Measurements from ENCODE around the gene TCERG1L. TPM values are rescaled to one million over a fixed set of nuclear protein-coding genes. Genes with fewer than 3 reads are reported as not detected.

The TCERG1L gene
- total RNA-seq, 2 donors from 2014 or later = not detected

- Histone ChIP-seq H3K4me1 (ENCODE audit: control insufficient read depth in 1 of 2, low read depth in 2 of 2) (no peaks in the 10 kb centered on the region), H3K9me3 (no peaks in the 10 kb centered on the region), H3K36me3 (no peaks in the 10 kb centered on the region), H3K27ac (no peak overlapping the region), H3K4me3 (no peak overlapping the region), H3K27me3 (replicated peaks; ENCODE audit: insufficient read depth) (no peaks in the 10 kb centered on the region)
- no peak for TF ChIP-seq CTCF (IDR thresholded peaks at IDR 0.05)
- ATAC-seq (ENCODE audit: insufficient number of reproducible peaks, low FRiP score, low read depth) (no peak), DNase-seq (ENCODE audit: low spot score) (no peak)
These were observed 262.5 kb downstream of the TCERG1L start for GRCh38 chr10:131049016-131049415.

- no peaks in the 10 kb centered on the region for H3K36me3 ChIP-seq
- H3K27ac ChIP-seq = no peak overlapping the region
- no peaks in the 10 kb centered on the region for H3K4me1 ChIP-seq (ENCODE audit: control insufficient read depth in 1 of 2, low read depth in 2 of 2)
- no peaks in the 10 kb centered on the region for H3K27me3 ChIP-seq (replicated peaks; ENCODE audit: insufficient read depth)
- no peak overlapping the region for H3K4me3 ChIP-seq
- ATAC-seq (ENCODE audit: insufficient number of reproducible peaks, low FRiP score, low read depth) (no peak), DNase-seq (ENCODE audit: low spot score) (no peak)
- no peaks in the 10 kb centered on the region for H3K9me3 ChIP-seq
- no peak for TF ChIP-seq CTCF (IDR thresholded peaks at IDR 0.05)
These were observed 262.9 kb downstream of the TCERG1L start for GRCh38 chr10:131048606-131049005.

GRCh38 chr10:131047501-131047900 lies 264.0 kb downstream of the TCERG1L start:
- Histone ChIP-seq H3K4me1 (ENCODE audit: control insufficient read depth in 1 of 2, low read depth in 2 of 2) (no peaks in the 10 kb centered on the region), H3K9me3 (no peaks in the 10 kb centered on the region), H3K36me3 (no peaks in the 10 kb centered on the region), H3K4me3 (no peak overlapping the region), H3K27me3 (replicated peaks; ENCODE audit: insufficient read depth) (no peaks in the 10 kb centered on the region), H3K27ac (no peak overlapping the region)
- no peak for TF ChIP-seq CTCF (IDR thresholded peaks at IDR 0.05)
- DNase-seq (ENCODE audit: low spot score) (no peak), ATAC-seq (ENCODE audit: insufficient number of reproducible peaks, low FRiP score, low read depth) (no peak)

GRCh38 chr10:131046194-131046593 lies 265.3 kb downstream of the TCERG1L start:
- no peak for ATAC-seq (ENCODE audit: insufficient number of reproducible peaks, low FRiP score, low read depth)
- DNase-seq (ENCODE audit: low spot score) = no peak
- TF ChIP-seq CTCF (IDR thresholded peaks at IDR 0.05) = no peak
- no peak overlapping the region for H3K27ac ChIP-seq
- no peak overlapping the region for H3K4me3 ChIP-seq
- H3K27me3 ChIP-seq (replicated peaks; ENCODE audit: insufficient read depth) = no peaks in the 10 kb centered on the region
- no peaks in the 10 kb centered on the region for H3K36me3 ChIP-seq
- H3K9me3 ChIP-seq = no peaks in the 10 kb centered on the region
- H3K4me1 ChIP-seq (ENCODE audit: control insufficient read depth in 1 of 2, low read depth in 2 of 2) = no peaks in the 10 kb centered on the region

GRCh38 chr10:131044379-131045111 lies 267.0 kb downstream of the TCERG1L start:
- no peak for TF ChIP-seq CTCF (IDR thresholded peaks at IDR 0.05)
- Histone ChIP-seq H3K27me3 (replicated peaks; ENCODE audit: insufficient read depth) (no peaks in the 10 kb centered on the region), H3K27ac (no peak overlapping the region), H3K9me3 (no peaks in the 10 kb centered on the region), H3K36me3 (no peaks in the 10 kb centered on the region), H3K4me3 (no peak overlapping the region), H3K4me1 (ENCODE audit: control insufficient read depth in 1 of 2, low read depth in 2 of 2) (no peaks in the 10 kb centered on the region)
- ATAC-seq (ENCODE audit: insufficient number of reproducible peaks, low FRiP score, low read depth) (no peak), DNase-seq (ENCODE audit: low spot score) (no peak)

Measured in thoracic aorta (tissue), 2 donors.